Activated T-helper 17 cell treated with anti-CD3 and anti-CD28 coated beads, Interleukin-2, amount 50 U/mL, for 72 hours (primary cell): Measurements from ENCODE around the gene HSF2BP. TPM values are rescaled to one million over a fixed set of nuclear protein-coding genes. Genes with fewer than 3 reads are reported as not detected.
"Not testable (repeated sequence)": the region's sequence is repeated elsewhere in the genome, so short reads cannot be mapped to it uniquely, and the experiment has no call there.

Experiments used
- ATAC-seq: fragments of 150-1000 bp; cut with Tn5 transposase; replicated peaks from 2 replicates; pipeline ENCODE4 v1.10.0; 2021; ENCODE audit warnings: mild to moderate bottlenecking, moderate library complexity
- H3K27ac Mint-ChIP-seq: one replicate; pipeline ENCODE4 v1.8.0; 2022; ENCODE audit warnings: mixed read lengths
- H3K27me3 Mint-ChIP-seq: one replicate; pipeline ENCODE4 v1.8.0; 2022; ENCODE audit warnings: mixed read lengths
- H3K36me3 Mint-ChIP-seq: one replicate; pipeline ENCODE4 v1.8.0; 2022; ENCODE audit warnings: low read depth, mild to moderate bottlenecking, mixed read lengths
- H3K4me1 Mint-ChIP-seq: one replicate; pipeline ENCODE4 v1.8.0; 2022; ENCODE audit warnings: mixed read lengths
- H3K4me3 Mint-ChIP-seq: one replicate; pipeline ENCODE4 v1.8.0; 2022; ENCODE audit warnings: mild to moderate bottlenecking, mixed read lengths
- H3K9me3 Mint-ChIP-seq: one replicate; pipeline ENCODE4 v1.8.0; 2022; ENCODE audit warnings: mixed read lengths
- total RNA-seq, 2 donors: library from RNA; stranded (reverse); gene quantifications; one replicate each; pipeline ENCODE4 v1.2.3, GENCODE V29; 2022

HSF2BP gene
- total RNA-seq, 2 donors from 2014 or later = 0.50 to 1.0 TPM

- H3K27ac Mint-ChIP-seq, H3K9me3 Mint-ChIP-seq, H3K27me3 Mint-ChIP-seq, H3K36me3 Mint-ChIP-seq, H3K4me1 Mint-ChIP-seq, H3K4me3 Mint-ChIP-seq, ATAC-seq: not testable (repeated sequence)
These were observed 96.8 kb downstream of the HSF2BP start for GRCh38 chr21:43562451-43562850.

GRCh38 chr21:43540561-43540960, 118.7 kb downstream of the HSF2BP start:
- not testable (repeated sequence) for H3K36me3 Mint-ChIP-seq, ATAC-seq, H3K4me3 Mint-ChIP-seq, H3K9me3 Mint-ChIP-seq, H3K4me1 Mint-ChIP-seq, H3K27me3 Mint-ChIP-seq, H3K27ac Mint-ChIP-seq

- not testable (repeated sequence) for ATAC-seq, H3K9me3 Mint-ChIP-seq, H3K4me1 Mint-ChIP-seq, H3K27ac Mint-ChIP-seq, H3K36me3 Mint-ChIP-seq, H3K4me3 Mint-ChIP-seq, H3K27me3 Mint-ChIP-seq
These were observed 136.7 kb downstream of the HSF2BP start for GRCh38 chr21:43522495-43523131.

GRCh38 chr21:43517701-43518100, 141.6 kb downstream of the HSF2BP start:
- H3K4me3 Mint-ChIP-seq, H3K4me1 Mint-ChIP-seq, H3K36me3 Mint-ChIP-seq, H3K27me3 Mint-ChIP-seq, H3K9me3 Mint-ChIP-seq, H3K27ac Mint-ChIP-seq, ATAC-seq: not testable (repeated sequence)

- H3K27me3 Mint-ChIP-seq, H3K27ac Mint-ChIP-seq, ATAC-seq, H3K9me3 Mint-ChIP-seq, H3K4me1 Mint-ChIP-seq, H3K4me3 Mint-ChIP-seq, H3K36me3 Mint-ChIP-seq: not testable (repeated sequence)
These were observed 142.2 kb downstream of the HSF2BP start for GRCh38 chr21:43516860-43517627.

GRCh38 chr21:43516295-43516847, 142.9 kb downstream of the HSF2BP start:
- not testable (repeated sequence) for ATAC-seq, H3K36me3 Mint-ChIP-seq, H3K27ac Mint-ChIP-seq, H3K9me3 Mint-ChIP-seq, H3K27me3 Mint-ChIP-seq, H3K4me1 Mint-ChIP-seq, H3K4me3 Mint-ChIP-seq

GRCh38 chr21:43514834-43515233, 144.5 kb downstream of the HSF2BP start:
- not testable (repeated sequence) for H3K4me3 Mint-ChIP-seq, H3K4me1 Mint-ChIP-seq, H3K36me3 Mint-ChIP-seq, H3K9me3 Mint-ChIP-seq, H3K27me3 Mint-ChIP-seq, H3K27ac Mint-ChIP-seq, ATAC-seq

- not testable (repeated sequence) for H3K27me3 Mint-ChIP-seq, H3K4me1 Mint-ChIP-seq, H3K36me3 Mint-ChIP-seq, H3K4me3 Mint-ChIP-seq, ATAC-seq, H3K27ac Mint-ChIP-seq, H3K9me3 Mint-ChIP-seq
These were observed 146.3 kb downstream of the HSF2BP start for GRCh38 chr21:43513023-43513422.

GRCh38 chr21:43511209-43511608, 148.1 kb downstream of the HSF2BP start:
- not testable (repeated sequence) for ATAC-seq, H3K9me3 Mint-ChIP-seq

GRCh38 chr21:43510669-43511068, 148.6 kb downstream of the HSF2BP start:
- H3K27ac Mint-ChIP-seq, H3K4me3 Mint-ChIP-seq, H3K36me3 Mint-ChIP-seq, H3K27me3 Mint-ChIP-seq, H3K9me3 Mint-ChIP-seq, H3K4me1 Mint-ChIP-seq: not testable (repeated sequence)
- peak; percentile 97 for ATAC-seq

More at GRCh38 chr21:43511209-43511608, 148.1 kb downstream of the HSF2BP start:
- H3K27me3 Mint-ChIP-seq, H3K4me1 Mint-ChIP-seq, H3K27ac Mint-ChIP-seq, H3K4me3 Mint-ChIP-seq, H3K36me3 Mint-ChIP-seq: not testable (repeated sequence)

- not testable (repeated sequence) for H3K4me1 Mint-ChIP-seq, H3K9me3 Mint-ChIP-seq, H3K36me3 Mint-ChIP-seq, H3K4me3 Mint-ChIP-seq, H3K27ac Mint-ChIP-seq, ATAC-seq, H3K27me3 Mint-ChIP-seq
These were observed 155.4 kb downstream of the HSF2BP start for GRCh38 chr21:43503892-43504291.

- not testable (repeated sequence) for H3K27me3 Mint-ChIP-seq, ATAC-seq, H3K4me3 Mint-ChIP-seq, H3K27ac Mint-ChIP-seq, H3K36me3 Mint-ChIP-seq, H3K4me1 Mint-ChIP-seq, H3K9me3 Mint-ChIP-seq
These were observed 156.1 kb downstream of the HSF2BP start for GRCh38 chr21:43503075-43503750.

- not testable (repeated sequence) for H3K4me3 Mint-ChIP-seq, H3K27me3 Mint-ChIP-seq, H3K36me3 Mint-ChIP-seq, ATAC-seq, H3K4me1 Mint-ChIP-seq, H3K9me3 Mint-ChIP-seq, H3K27ac Mint-ChIP-seq
These were observed 156.7 kb downstream of the HSF2BP start for GRCh38 chr21:43502407-43503071.

- not testable (repeated sequence) for H3K27me3 Mint-ChIP-seq, H3K9me3 Mint-ChIP-seq, ATAC-seq, H3K36me3 Mint-ChIP-seq, H3K27ac Mint-ChIP-seq, H3K4me1 Mint-ChIP-seq, H3K4me3 Mint-ChIP-seq
These were observed 160.4 kb downstream of the HSF2BP start for GRCh38 chr21:43498924-43499323.
